ENCODE results near the gene MORN5.

- TF ChIP-seq, protein P1, sequence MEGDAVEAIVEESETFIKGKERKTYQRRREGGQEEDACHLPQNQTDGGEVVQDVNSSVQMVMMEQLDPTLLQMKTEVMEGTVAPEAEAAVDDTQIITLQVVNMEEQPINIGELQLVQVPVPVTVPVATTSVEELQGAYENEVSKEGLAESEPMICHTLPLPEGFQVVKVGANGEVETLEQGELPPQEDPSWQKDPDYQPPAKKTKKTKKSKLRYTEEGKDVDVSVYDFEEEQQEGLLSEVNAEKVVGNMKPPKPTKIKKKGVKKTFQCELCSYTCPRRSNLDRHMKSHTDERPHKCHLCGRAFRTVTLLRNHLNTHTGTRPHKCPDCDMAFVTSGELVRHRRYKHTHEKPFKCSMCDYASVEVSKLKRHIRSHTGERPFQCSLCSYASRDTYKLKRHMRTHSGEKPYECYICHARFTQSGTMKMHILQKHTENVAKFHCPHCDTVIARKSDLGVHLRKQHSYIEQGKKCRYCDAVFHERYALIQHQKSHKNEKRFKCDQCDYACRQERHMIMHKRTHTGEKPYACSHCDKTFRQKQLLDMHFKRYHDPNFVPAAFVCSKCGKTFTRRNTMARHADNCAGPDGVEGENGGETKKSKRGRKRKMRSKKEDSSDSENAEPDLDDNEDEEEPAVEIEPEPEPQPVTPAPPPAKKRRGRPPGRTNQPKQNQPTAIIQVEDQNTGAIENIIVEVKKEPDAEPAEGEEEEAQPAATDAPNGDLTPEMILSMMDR (conservative IDR thresholded peaks at IDR 0.05; ENCODE audit: low read length): no peak
- no peak for TF ChIP-seq EZH2phosphoT487 (IDR thresholded peaks at IDR 0.05; ENCODE audit: borderline replicate concordance)
These were observed 34.0 kb upstream of the MORN5 start for GRCh38 chr9:122125509-122126330.

Data from Loucy (cell line).